Mucosa of stomach (tissue), 1 donor: ENCODE measurements around the gene RBM20.
A peak's percentile ranks its signal among the peaks of the same experiment; 100 is the strongest.

Source experiments
- H3K27me3 ChIP-seq: one replicate; pipeline ENCODE4 v1.7.0; 2013; ENCODE audit warnings: mild to moderate bottlenecking, low read length; ENCODE audit not compliant: control insufficient read depth, insufficient read depth
- H3K36me3 ChIP-seq: one replicate; pipeline ENCODE4 v1.7.0; 2013; ENCODE audit warnings: low read length; ENCODE audit not compliant: control insufficient read depth, insufficient read depth
- H3K4me1 ChIP-seq: one replicate; pipeline ENCODE4 v1.7.0; 2013; ENCODE audit warnings: mild to moderate bottlenecking, low read length; ENCODE audit not compliant: control insufficient read depth, insufficient read depth
- H3K4me3 ChIP-seq: one replicate; pipeline ENCODE4 v1.7.0; 2013; ENCODE audit warnings: low read length
- H3K9ac ChIP-seq: one replicate; pipeline ENCODE4 v1.7.0; 2013; ENCODE audit warnings: mild to moderate bottlenecking, low read length, moderate library complexity
- H3K9me3 ChIP-seq: one replicate; pipeline ENCODE4 v1.7.0; 2013; ENCODE audit warnings: mild to moderate bottlenecking, low read length, moderate library complexity; ENCODE audit not compliant: control insufficient read depth
- donor health status: Pancreatic carcinoma.

RBM20 gene

GRCh38 chr10:110671788-110672579 is 27.8 kb downstream of the RBM20 start:
- H3K9ac ChIP-seq, result peak overlapping the region; percentile 75
- no peaks in the 10 kb centered on the region for H3K9me3 ChIP-seq
- H3K27me3 ChIP-seq, result peaks cover 17% of the 10 kb centered on the region
- H3K4me1 ChIP-seq, result peaks cover 3% of the 10 kb centered on the region
- H3K4me3 ChIP-seq, result peak overlapping the region; percentile 54
- no peaks in the 10 kb centered on the region for H3K36me3 ChIP-seq

- Histone ChIP-seq H3K9ac (peak overlapping the region; percentile 75), H3K4me3 (peak overlapping the region; percentile 54), H3K9me3 (no peaks in the 10 kb centered on the region), H3K4me1 (peaks cover 3% of the 10 kb centered on the region), H3K36me3 (no peaks in the 10 kb centered on the region), H3K27me3 (peaks cover 14% of the 10 kb centered on the region)
Observed at GRCh38 chr10:110672580-110672919, 28.4 kb downstream of the RBM20 start.

- peaks cover 22% of the 10 kb centered on the region for H3K27me3 ChIP-seq
- no peak overlapping the region for H3K9ac ChIP-seq
- no peak overlapping the region for H3K4me3 ChIP-seq
- H3K36me3 ChIP-seq, result no peaks in the 10 kb centered on the region
- H3K9me3 ChIP-seq, result no peaks in the 10 kb centered on the region
- peaks cover 3% of the 10 kb centered on the region for H3K4me1 ChIP-seq
Observed at GRCh38 chr10:110676016-110676415, 31.9 kb downstream of the RBM20 start.

- Histone ChIP-seq H3K9ac (no peak overlapping the region), H3K9me3 (no peaks in the 10 kb centered on the region), H3K36me3 (no peaks in the 10 kb centered on the region), H3K4me1 (no peaks in the 10 kb centered on the region), H3K27me3 (peaks cover 13% of the 10 kb centered on the region), H3K4me3 (no peak overlapping the region)
Observed at GRCh38 chr10:110679486-110680272, 35.5 kb downstream of the RBM20 start.

- Histone ChIP-seq H3K4me3 (no peak overlapping the region), H3K4me1 (no peaks in the 10 kb centered on the region), H3K36me3 (no peaks in the 10 kb centered on the region), H3K9me3 (no peaks in the 10 kb centered on the region), H3K27me3 (peaks cover 13% of the 10 kb centered on the region), H3K9ac (no peak overlapping the region)
Observed at GRCh38 chr10:110680273-110681020, 36.3 kb downstream of the RBM20 start.

- no peak overlapping the region for H3K9ac ChIP-seq
- H3K4me1 ChIP-seq, result no peaks in the 10 kb centered on the region
- H3K9me3 ChIP-seq, result no peaks in the 10 kb centered on the region
- no peak overlapping the region for H3K4me3 ChIP-seq
- H3K27me3 ChIP-seq, result peaks cover 13% of the 10 kb centered on the region
- no peaks in the 10 kb centered on the region for H3K36me3 ChIP-seq
Observed at GRCh38 chr10:110681023-110681681, 37.0 kb downstream of the RBM20 start.

GRCh38 chr10:110682348-110682747 is 38.2 kb downstream of the RBM20 start:
- H3K4me1 ChIP-seq, result no peaks in the 10 kb centered on the region
- no peaks in the 10 kb centered on the region for H3K9me3 ChIP-seq
- H3K9ac ChIP-seq, result no peak overlapping the region
- peaks cover 13% of the 10 kb centered on the region for H3K27me3 ChIP-seq
- H3K4me3 ChIP-seq, result no peak overlapping the region
- H3K36me3 ChIP-seq, result no peaks in the 10 kb centered on the region

- no peak overlapping the region for H3K9ac ChIP-seq
- no peaks in the 10 kb centered on the region for H3K36me3 ChIP-seq
- H3K4me3 ChIP-seq, result no peak overlapping the region
- H3K4me1 ChIP-seq, result no peaks in the 10 kb centered on the region
- peaks cover 13% of the 10 kb centered on the region for H3K27me3 ChIP-seq
- H3K9me3 ChIP-seq, result no peaks in the 10 kb centered on the region
Observed at GRCh38 chr10:110684800-110685446, 40.8 kb downstream of the RBM20 start.

GRCh38 chr10:110686047-110686446 is 41.9 kb downstream of the RBM20 start:
- Histone ChIP-seq H3K4me1 (no peaks in the 10 kb centered on the region), H3K4me3 (no peak overlapping the region), H3K9me3 (no peaks in the 10 kb centered on the region), H3K36me3 (no peaks in the 10 kb centered on the region), H3K9ac (no peak overlapping the region), H3K27me3 (peaks cover 1% of the 10 kb centered on the region)

- Histone ChIP-seq H3K27me3 (no peaks in the 10 kb centered on the region), H3K4me1 (no peaks in the 10 kb centered on the region), H3K9me3 (no peaks in the 10 kb centered on the region), H3K9ac (no peak overlapping the region), H3K4me3 (no peak overlapping the region), H3K36me3 (no peaks in the 10 kb centered on the region)
Observed at GRCh38 chr10:110686949-110687348, 42.8 kb downstream of the RBM20 start.

- no peak overlapping the region for H3K9ac ChIP-seq
- no peaks in the 10 kb centered on the region for H3K4me1 ChIP-seq
- no peaks in the 10 kb centered on the region for H3K27me3 ChIP-seq
- H3K4me3 ChIP-seq, result no peak overlapping the region
- no peaks in the 10 kb centered on the region for H3K36me3 ChIP-seq
- H3K9me3 ChIP-seq, result no peaks in the 10 kb centered on the region
Observed at GRCh38 chr10:110687400-110687799, 43.3 kb downstream of the RBM20 start.
